ENCODE measurements around the gene BEND6. TPM values are rescaled to one million over a fixed set of nuclear protein-coding genes. Genes with fewer than 3 reads are reported as not detected.
A peak's percentile ranks its signal among the peaks of the same experiment; 100 is the strongest.

The BEND6 gene, protein sequence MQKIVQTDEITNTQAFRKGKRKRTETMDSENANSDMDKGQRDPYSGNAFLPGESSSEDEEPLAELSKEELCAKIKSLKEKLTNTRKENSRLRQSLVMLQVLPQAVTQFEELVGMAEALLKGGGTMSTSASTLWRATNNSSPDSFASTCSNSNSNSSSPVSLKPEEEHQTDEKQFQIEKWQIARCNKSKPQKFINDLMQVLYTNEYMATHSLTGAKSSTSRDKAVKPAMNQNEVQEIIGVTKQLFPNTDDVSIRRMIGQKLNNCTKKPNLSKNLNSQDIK
- total RNA-seq: under 1 TPM; 0.32 to 0.48 TPM

DNA sequence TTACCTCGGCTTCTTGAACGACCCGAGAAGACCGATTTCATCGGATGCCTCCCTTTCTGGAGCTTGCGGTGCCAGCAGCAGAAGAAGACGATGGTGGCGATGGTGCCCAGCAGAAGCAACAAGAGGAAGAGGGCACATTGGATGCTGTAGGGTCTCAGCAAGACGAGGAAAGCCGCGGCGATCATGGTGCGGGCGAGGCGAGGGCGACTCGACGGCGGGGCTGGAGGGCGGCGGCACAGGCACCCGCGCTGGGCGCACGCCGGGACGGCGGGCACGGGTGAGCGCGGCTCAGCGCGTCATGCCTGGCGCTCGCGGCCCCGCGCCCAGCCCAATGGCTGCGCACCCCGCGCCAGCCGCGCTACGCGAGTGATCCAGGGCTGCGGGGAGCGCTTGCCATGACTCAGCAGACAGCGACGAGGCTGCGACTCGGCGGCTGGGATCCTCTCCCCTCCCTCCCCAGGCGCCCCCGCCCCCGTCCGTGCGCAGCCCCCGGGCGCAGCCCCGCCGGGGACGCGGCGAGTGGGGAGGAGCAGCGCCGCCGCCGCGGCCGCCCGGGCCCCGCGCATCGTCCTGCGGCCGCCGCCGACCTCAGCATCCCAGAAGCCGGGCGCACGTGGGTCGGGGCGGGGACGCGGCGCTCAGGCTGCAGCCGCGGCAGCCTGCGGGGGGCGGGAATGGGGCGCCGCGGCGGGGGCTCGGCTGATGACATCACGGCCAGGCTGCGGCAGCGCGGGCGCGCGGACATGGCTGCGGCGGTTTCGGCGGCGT, at the start of gene BEND6:
Gene BEND6, plus strand, starts transcription at position 705 of the 768 bp plus-strand sequence. CDS start 26,704 bp downstream, outside the sequence.
- H3K27ac Mint-ChIP-seq: peak within 1 kb of the TSS; percentile 32
- peaks cover 87% of the 10 kb centered on the region for H3K27me3 Mint-ChIP-seq (ENCODE audit: low read depth)
- peaks cover 2 to 6% of the 10 kb centered on the region in 2 donors for H3K36me3 Mint-ChIP-seq (ENCODE audit: insufficient read depth in 2 of 2)

DNA sequence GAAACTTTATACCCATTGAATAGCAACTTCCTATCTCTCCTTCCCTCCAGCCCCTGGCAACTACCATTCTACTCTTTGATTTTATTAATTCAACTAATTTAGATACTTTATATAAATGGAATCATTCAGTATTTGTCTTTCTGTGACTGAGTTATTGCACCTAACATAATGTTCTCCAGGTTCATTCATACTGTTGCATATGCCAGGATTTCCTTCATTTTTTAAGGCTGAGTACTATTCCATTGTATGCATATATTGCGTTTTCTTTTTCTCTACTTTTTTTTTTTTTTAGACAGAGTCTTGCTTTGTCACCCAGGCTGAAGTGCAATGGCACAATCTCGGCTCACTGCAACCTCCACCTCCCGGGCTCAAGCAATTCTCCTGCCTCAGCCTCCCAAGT, 49.5 kb upstream of the BEND6 start:
- no peaks in the 10 kb centered on the region for H3K9me3 Mint-ChIP-seq
- ATAC-seq (replicated peaks in 1 of 2) (no peak), DNase-seq (no peak)
- no peaks in the 10 kb centered on the region for H3K27me3 Mint-ChIP-seq (ENCODE audit: low read depth)
- H3K36me3 Mint-ChIP-seq (ENCODE audit: insufficient read depth in 2 of 2): no peaks in the 10 kb centered on the region
- H3K4me3 Mint-ChIP-seq: no peak overlapping the region
- H3K27ac Mint-ChIP-seq: no peak overlapping the region
- no peaks in the 10 kb centered on the region for H3K4me1 Mint-ChIP-seq (ENCODE audit: low read depth)

More for the DNA sequence above, at the start of gene BEND6:
- DNase-seq (peak; percentile 48 to 64), ATAC-seq (replicated peaks in 1 of 2) (peak; percentile 75 to 76)
- Mint-ChIP-seq H3K9me3 (no peaks in the 10 kb centered on the region), H3K4me1 (ENCODE audit: low read depth) (peaks cover 23% of the 10 kb centered on the region), H3K4me3 (peak within 1 kb of the TSS; percentile 91 to 97)

DNA sequence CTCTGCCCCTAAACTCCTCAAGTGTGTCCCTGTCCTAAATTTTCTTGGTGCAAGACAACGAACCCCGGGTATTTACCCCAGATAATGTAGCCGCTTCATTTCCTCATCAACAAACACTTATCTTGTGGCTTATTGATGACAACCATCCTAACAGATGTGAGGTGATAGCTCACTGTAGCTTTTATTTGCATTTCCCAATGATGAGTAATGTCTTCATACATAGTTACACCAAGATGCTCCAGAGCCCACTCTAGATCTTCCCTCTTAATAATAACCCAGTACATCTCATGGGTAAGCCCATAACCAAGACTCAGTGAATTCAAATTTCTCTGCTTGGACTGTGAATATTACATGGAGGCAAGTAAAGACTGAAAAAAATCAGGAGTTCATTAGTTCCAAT, 48.2 kb upstream of the BEND6 start:
- Mint-ChIP-seq H3K27ac (no peak overlapping the region), H3K4me3 (no peak overlapping the region), H3K36me3 (ENCODE audit: insufficient read depth in 2 of 2) (no peaks in the 10 kb centered on the region), H3K9me3 (no peaks in the 10 kb centered on the region), H3K4me1 (ENCODE audit: low read depth) (no peaks in the 10 kb centered on the region), H3K27me3 (ENCODE audit: low read depth) (no peaks in the 10 kb centered on the region)
- ATAC-seq (replicated peaks in 1 of 2) (no peak), DNase-seq (no peak)

DNA sequence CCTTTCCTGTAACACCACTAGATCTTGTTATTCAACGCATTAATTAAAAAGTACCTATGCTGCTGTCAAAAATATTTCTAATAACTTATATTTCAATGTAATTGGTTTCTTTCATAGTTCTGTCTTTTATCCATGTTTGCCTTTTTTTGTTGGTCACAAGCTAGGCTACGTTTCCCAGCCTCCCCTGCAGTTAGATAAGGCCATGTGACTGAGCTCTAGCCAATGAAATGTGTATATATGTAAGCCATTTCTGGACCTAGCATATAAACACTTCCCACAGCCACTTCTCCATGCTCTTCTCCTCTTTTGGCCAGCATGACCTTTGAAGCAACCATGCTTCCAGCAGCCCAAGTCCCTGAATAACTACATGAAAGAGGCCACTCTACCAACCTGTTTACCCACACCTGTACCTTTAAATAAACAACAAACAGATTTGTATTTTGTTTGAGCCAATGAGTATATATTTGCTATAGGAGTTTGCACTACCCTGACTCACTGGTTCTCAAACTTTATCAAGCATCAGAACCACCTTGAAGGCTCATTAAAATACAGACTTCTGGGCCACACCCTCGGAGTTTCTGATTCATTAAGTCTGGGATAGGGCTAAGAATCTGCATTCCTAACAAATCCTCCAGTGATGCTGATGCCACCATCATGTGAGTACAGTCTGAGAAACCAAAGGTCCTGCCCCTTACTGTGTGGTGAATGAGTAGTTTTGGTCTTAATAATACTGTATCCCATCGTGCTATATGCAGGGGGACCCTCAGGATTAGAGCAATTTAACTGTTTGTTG, 45.6 kb upstream of the BEND6 start:
- Mint-ChIP-seq H3K9me3 (no peaks in the 10 kb centered on the region), H3K27ac (no peak overlapping the region), H3K36me3 (ENCODE audit: insufficient read depth in 2 of 2) (no peaks in the 10 kb centered on the region), H3K4me1 (ENCODE audit: low read depth) (no peaks in the 10 kb centered on the region), H3K4me3 (no peak overlapping the region), H3K27me3 (ENCODE audit: low read depth) (peaks cover 6% of the 10 kb centered on the region)
- ATAC-seq (replicated peaks in 1 of 2) (no peak), DNase-seq (no peak)

DNA sequence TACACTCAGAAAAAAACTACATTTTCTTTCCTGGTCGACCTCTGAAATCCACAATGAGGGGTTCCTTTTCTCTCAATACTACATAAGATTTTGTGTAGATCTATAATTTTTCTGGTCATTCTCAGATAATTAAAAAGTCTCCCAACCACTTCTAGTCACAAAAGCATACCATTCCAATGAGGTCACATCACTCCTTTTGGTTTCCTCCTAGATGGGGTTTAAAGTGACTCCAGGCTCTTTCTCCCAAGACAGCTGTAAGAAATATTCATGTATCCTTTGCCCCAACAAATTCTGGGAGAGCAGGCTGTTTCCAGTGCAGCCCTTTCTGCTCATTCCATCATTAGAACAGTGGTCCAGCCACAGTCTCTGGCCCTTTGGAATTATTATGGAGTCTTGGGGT, 43.1 kb upstream of the BEND6 start:
- DNase-seq (no peak), ATAC-seq (replicated peaks in 1 of 2) (no peak)
- no peaks in the 10 kb centered on the region for H3K9me3 Mint-ChIP-seq
- no peak overlapping the region for H3K4me3 Mint-ChIP-seq
- H3K4me1 Mint-ChIP-seq (ENCODE audit: low read depth): no peaks in the 10 kb centered on the region
- H3K27ac Mint-ChIP-seq: no peak overlapping the region
- H3K27me3 Mint-ChIP-seq (ENCODE audit: low read depth): peaks cover 6% of the 10 kb centered on the region
- H3K36me3 Mint-ChIP-seq (ENCODE audit: insufficient read depth in 2 of 2): no peaks in the 10 kb centered on the region

DNA sequence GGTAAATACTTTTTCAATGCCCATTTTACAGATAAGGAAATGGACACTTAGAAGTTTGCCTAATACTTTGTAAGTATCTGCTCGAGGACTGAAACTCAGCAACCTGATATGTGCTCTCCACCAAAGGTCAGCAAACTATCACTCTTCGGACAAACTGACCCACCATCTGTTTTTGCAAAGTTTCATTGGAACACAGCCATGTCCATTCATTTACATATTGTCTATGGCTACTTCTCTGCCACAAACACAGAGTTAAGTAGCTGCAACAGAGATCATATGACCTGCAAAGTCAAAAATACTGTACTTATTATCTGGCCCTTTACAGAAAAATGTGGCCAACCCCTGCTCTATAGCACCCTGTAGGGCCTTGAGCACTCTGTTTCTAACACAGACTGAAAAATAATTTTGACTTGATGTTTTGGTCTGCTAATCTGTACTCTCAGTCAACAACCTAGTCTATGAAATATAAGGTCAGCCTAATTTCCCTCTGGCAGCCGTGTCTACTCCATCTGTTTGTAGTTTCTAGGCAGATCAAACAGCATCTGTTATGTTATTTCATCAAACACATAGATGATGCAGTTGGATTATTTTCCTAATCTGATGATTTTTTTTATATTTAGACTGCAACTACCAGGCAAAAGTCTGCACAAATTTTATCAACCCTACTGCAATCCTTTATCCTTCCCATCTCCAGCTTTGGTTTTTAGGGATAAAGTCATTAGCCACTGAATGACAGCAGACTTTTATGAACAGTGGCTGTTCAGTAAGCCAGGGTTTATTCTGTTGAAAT, 41.4 kb upstream of the BEND6 start:
- no peak for DNase-seq
- Mint-ChIP-seq H3K9me3 (no peaks in the 10 kb centered on the region), H3K36me3 (ENCODE audit: insufficient read depth in 2 of 2) (no peaks in the 10 kb centered on the region), H3K4me3 (no peak overlapping the region), H3K27ac (no peak overlapping the region), H3K27me3 (ENCODE audit: low read depth) (peaks cover 6% of the 10 kb centered on the region), H3K4me1 (ENCODE audit: low read depth) (no peaks in the 10 kb centered on the region)
- ATAC-seq (replicated peaks in 1 of 2): no peak

DNA sequence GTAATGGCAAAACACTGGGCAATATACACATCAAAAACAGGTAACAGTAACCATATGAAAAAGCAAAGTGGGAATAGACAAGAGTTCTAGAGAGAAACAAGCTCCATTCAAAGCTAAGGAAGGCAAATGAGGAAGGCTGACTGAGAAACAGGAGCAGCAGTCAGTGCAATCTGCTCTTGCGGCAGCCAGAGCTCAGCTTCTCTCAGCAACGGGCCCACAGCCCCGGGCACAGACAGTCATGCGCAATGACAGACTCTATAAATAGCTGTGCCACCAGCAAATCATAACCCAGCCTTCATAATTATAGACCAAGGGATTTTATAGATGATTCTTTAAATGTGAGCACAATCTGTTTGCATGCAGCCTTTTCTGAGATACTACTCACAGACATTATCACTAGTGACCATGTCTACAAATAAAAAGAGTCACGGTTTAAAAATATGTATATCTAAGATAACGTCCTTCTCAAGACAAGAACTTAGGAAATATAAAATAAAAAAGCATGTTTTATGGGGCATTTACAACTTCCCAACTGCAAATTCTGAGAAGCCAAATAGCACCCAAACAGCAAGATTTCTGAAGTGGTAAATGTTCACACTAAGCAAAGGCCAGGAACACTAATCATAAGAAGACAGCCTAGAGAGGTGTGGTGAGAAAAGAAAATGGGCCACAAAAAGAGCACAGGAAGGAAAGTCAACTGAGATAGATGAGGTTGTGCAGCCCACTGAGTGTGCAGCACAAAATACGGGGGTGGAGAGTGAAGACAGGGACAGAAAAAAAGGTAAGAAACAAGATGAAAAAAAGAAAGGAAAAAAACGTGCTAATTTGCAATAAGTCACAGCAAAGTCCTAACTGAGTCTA, 39.9 kb upstream of the BEND6 start:
- peaks cover 6% of the 10 kb centered on the region for H3K27me3 Mint-ChIP-seq (ENCODE audit: low read depth)
- no peak overlapping the region for H3K27ac Mint-ChIP-seq
- H3K4me3 Mint-ChIP-seq: no peak overlapping the region
- no peaks in the 10 kb centered on the region for H3K4me1 Mint-ChIP-seq (ENCODE audit: low read depth)
- H3K36me3 Mint-ChIP-seq (ENCODE audit: insufficient read depth in 2 of 2): no peaks in the 10 kb centered on the region
- no peaks in the 10 kb centered on the region for H3K9me3 Mint-ChIP-seq
- no peak for DNase-seq
- ATAC-seq (replicated peaks in 1 of 2): no peak

DNA sequence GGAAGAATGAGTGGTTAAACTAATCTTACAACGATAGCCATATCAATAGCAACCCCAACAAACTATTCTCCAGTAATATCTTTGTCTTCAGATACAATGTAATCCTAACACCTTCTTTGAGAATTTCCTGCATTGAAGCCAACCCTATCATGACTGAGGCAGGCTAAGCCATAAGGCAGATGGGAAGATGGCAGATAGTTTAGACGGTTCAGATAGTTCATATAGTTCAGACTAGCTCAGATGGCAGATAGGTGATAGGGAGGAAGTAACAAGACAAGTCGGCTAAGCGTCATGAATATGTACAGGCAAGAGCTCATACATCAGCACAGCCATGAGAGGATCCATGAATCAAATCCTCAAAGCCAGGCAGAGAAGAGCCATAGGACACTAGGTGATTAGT, 39.1 kb upstream of the BEND6 start:
- ATAC-seq (replicated peaks in 1 of 2) (no peak), DNase-seq (no peak)
- Mint-ChIP-seq H3K27ac (no peak overlapping the region), H3K27me3 (ENCODE audit: low read depth) (peaks cover 6% of the 10 kb centered on the region), H3K4me1 (ENCODE audit: low read depth) (no peaks in the 10 kb centered on the region), H3K4me3 (no peak overlapping the region), H3K36me3 (ENCODE audit: insufficient read depth in 2 of 2) (no peaks in the 10 kb centered on the region), H3K9me3 (no peaks in the 10 kb centered on the region)

DNA sequence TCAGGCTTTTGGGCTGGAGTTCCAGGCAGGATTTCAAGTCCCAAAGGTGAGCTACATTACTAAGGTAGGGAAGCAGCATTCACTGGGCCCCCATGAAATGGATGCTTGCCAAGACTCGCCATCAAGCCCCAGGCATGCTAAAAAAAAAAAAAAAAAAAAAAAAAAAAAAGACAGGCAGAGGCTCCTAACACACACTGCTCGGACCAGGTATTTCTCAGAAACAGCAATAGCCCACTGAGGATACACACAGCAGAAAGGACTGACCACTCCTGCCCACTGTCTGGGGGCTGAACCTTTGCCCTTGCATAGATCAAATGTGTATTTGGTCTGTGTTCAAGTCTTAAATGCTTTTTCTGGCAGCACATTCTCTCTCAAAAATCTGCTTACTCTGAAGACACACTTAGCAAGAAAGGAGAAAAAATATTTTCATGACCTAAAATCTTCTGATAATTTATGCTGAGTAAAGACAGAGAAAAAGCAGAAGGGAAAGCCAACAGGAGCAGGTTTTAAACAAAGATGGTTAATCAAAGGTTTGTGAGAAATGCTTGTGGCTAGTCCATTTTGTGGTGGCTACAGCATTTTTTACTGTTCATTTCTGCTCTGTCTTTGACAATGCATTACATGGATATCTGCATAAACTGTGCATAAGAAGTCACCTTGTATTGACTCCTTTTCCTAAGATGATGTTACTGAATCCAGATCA, 37.9 kb upstream of the BEND6 start:
- ATAC-seq (replicated peaks in 1 of 2) (no peak), DNase-seq (no peak)
- Mint-ChIP-seq H3K27ac (no peak overlapping the region), H3K4me3 (no peak overlapping the region), H3K27me3 (ENCODE audit: low read depth) (peaks cover 6% of the 10 kb centered on the region), H3K4me1 (ENCODE audit: low read depth) (no peaks in the 10 kb centered on the region), H3K36me3 (ENCODE audit: insufficient read depth in 2 of 2) (no peaks in the 10 kb centered on the region), H3K9me3 (no peaks in the 10 kb centered on the region)

DNA sequence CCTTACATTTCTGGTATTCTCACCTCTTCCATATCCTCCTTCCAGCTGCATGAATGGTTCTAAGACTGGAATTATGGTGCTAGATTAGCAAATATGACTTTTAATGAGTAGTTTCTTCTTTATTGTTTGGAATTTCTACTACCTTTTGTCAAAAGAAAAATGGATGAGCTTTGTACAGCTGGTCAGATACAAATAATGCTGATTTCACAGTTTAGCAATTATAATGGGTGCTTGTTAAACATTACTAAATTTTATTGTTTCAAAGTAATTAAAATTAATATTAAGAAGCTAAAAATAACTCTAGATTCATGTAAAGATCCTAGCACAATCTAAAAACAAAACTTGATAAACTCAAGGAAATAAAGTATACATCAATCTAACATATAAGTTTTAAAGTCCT, 32.3 kb upstream of the BEND6 start:
- Mint-ChIP-seq H3K4me3 (no peak overlapping the region), H3K9me3 (no peaks in the 10 kb centered on the region), H3K27ac (no peak overlapping the region), H3K36me3 (ENCODE audit: insufficient read depth in 2 of 2) (no peaks in the 10 kb centered on the region), H3K4me1 (ENCODE audit: low read depth) (no peaks in the 10 kb centered on the region), H3K27me3 (ENCODE audit: low read depth) (peaks cover 24% of the 10 kb centered on the region)
- DNase-seq: no peak
- ATAC-seq (replicated peaks in 1 of 2): no peak

DNA sequence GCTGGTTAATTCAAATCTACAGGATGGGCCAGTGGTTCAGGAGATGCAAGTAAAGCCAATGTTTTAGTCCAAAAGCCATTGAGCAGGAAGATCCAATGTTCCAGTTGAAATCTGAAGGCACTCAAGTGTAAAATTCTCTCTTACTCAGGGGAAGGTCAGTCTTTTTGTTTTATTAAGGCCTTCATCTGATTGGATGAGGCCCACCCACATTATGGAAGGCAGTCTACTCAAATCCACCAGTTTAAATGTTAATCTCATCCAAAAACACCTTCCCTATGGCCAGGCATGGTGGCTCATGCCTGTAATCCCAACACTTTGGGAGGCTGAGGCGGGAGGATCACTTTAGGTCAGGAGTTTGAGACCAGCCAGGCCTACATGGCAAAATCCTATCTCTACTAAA, 31.3 kb upstream of the BEND6 start:
- Mint-ChIP-seq H3K27me3 (ENCODE audit: low read depth) (peaks cover 26% of the 10 kb centered on the region), H3K27ac (no peak overlapping the region), H3K36me3 (ENCODE audit: insufficient read depth in 2 of 2) (no peaks in the 10 kb centered on the region), H3K4me1 (ENCODE audit: low read depth) (no peaks in the 10 kb centered on the region), H3K9me3 (no peaks in the 10 kb centered on the region), H3K4me3 (no peak overlapping the region)
- DNase-seq (no peak), ATAC-seq (replicated peaks in 1 of 2) (no peak)
